HCT116 (cell line): Measurements from ENCODE around the gene MYADML2. TPM values are rescaled to one million over a fixed set of nuclear protein-coding genes. Genes with fewer than 3 reads are reported as not detected.

Experiments used
- ATAC-seq: fragments of 200-7000 bp; cut with Tn5 transposase; 2 replicates; pipeline ENCODE4 v1.9.1; 2020; ENCODE audit warnings: mild to moderate bottlenecking, moderate library complexity
- BruUV-seq: library from RNA; stranded (reverse); fragments of 400-500 nt; replicated peaks from 2 replicates; lab custom pipeline; 2021; lab: Mats Ljungman, UMichigan
- CTCF ChIA-PET: fragments of 300-600 bp; sonication (Branson Sonifier 250); formaldehyde crosslinking; loops from one replicate; lab custom pipeline; 2021; ENCODE audit warnings: antibody characterized with exemption; lab: Charles Lee
- POLR2A ChIA-PET: fragments of 300-600, 350-600 bp; sonication (Branson Sonifier 250); formaldehyde crosslinking; loops from one replicate; lab custom pipeline; 2021; ENCODE audit warnings: antibody characterized with exemption; lab: Charles Lee
- RAD21 ChIA-PET, 2 experiments: fragments of 300-600 bp; sonication (Branson Sonifier 250); formaldehyde crosslinking; loops; one replicate each; lab custom pipeline; 2023; ENCODE audit warnings: low total read pairs in 2 of 2; ENCODE audit not compliant: uncharacterized antibody in 2 of 2, unreplicated experiment in 2 of 2, low non-redundant PET in 1 of 2; lab: Charles Lee
- DNase-seq: peaks from one replicate; pipeline ENCODE4 v3.0.0-alpha.2; 2010; ENCODE audit warnings: low read depth, low spot score
- H2AFZ ChIP-seq: fragments of 200-600 bp; shearing (Covaris generic), sonication (generic); 2 replicates; pipeline ENCODE4 v1.6.1; 2017; ENCODE audit warnings: low read depth, mixed run types, mixed read lengths, antibody characterized with exemption, low read length; ENCODE audit not compliant: poor library complexity, severe bottlenecking
- H3K27ac ChIP-seq: 2 replicates; pipeline ENCODE4 v1.5.1; 2012; ENCODE audit warnings: low read depth, low read length
- H3K27me3 ChIP-seq: fragments of 200-600 bp; sonication (generic); 2 replicates; pipeline ENCODE4 v1.6.1; 2016; ENCODE audit warnings: mixed run types, low read length, mixed read lengths; ENCODE audit not compliant: insufficient read depth
- H3K36me3 ChIP-seq, 2 experiments: fragments of 200-500 bp in 1 of 2; fragments of 200-600 bp in 1 of 2; sonication (Bioruptor generic) in 1 of 2; sonication (generic) in 1 of 2; 2 replicates each; pipeline versions ENCODE4 v1.5.1 to v1.6.1; 2014 to 2016; ENCODE audit warnings: low read length in 2 of 2, inconsistent platforms in 1 of 2, mixed read lengths in 1 of 2, mixed run types in 1 of 2; ENCODE audit not compliant: insufficient read depth in 2 of 2, control insufficient read depth in 1 of 2
- H3K4me1 ChIP-seq, 2 experiments: fragments of 200-600 bp in 1 of 2; sonication (generic) in 1 of 2; 2 replicates each; pipeline versions ENCODE4 v1.5.1 to v1.6.1; 2012 to 2017; ENCODE audit warnings: low read length in 2 of 2, inconsistent platforms in 1 of 2, mild to moderate bottlenecking in 1 of 2, mixed read lengths in 1 of 2, mixed run types in 1 of 2, moderate library complexity in 1 of 2; ENCODE audit not compliant: insufficient read depth in 2 of 2, control insufficient read depth in 1 of 2
- H3K4me2 ChIP-seq: fragments of 200-600 bp; sonication (generic); 2 replicates; pipeline ENCODE4 v1.6.1; 2017; ENCODE audit warnings: mixed run types, low read length, mixed read lengths
- H3K4me3 ChIP-seq, 2 experiments: fragments of 200-600 bp in 1 of 2; sonication (generic) in 1 of 2; replicated peaks in 1 of 2; 2 replicates each; pipeline ENCODE4 v1.5.1; 2011 to 2016; ENCODE audit warnings: low read length in 2 of 2, control low read depth in 1 of 2, low read depth in 1 of 2, mild to moderate bottlenecking in 1 of 2, mixed read lengths in 1 of 2, mixed run types in 1 of 2
- H3K79me2 ChIP-seq: fragments of 200-600 bp; sonication (generic); 2 replicates; pipeline ENCODE4 v1.6.1; 2017; ENCODE audit warnings: mild to moderate bottlenecking, mixed run types, low read length, moderate library complexity, mixed read lengths; ENCODE audit not compliant: insufficient read depth
- H3K9ac ChIP-seq: fragments of 200-600 bp; sonication (generic); 2 replicates; pipeline ENCODE4 v1.6.1; 2016; ENCODE audit warnings: low read length, mixed read lengths
- H3K9me2 ChIP-seq: fragments of 200-600 bp; sonication (generic), shearing (Covaris generic); 2 replicates; pipeline ENCODE4 v1.6.1; 2017; ENCODE audit warnings: mixed run types, mild to moderate bottlenecking, moderate library complexity; ENCODE audit not compliant: insufficient read depth
- H3K9me3 ChIP-seq, 2 experiments: fragments of 200-500 bp in 1 of 2; fragments of 200-600 bp in 1 of 2; sonication (Bioruptor generic) in 1 of 2; sonication (generic) in 1 of 2; 2 replicates each; pipeline ENCODE4 v1.6.1; 2014 to 2017; ENCODE audit warnings: low read length in 2 of 2, mixed read lengths in 2 of 2, inconsistent platforms in 1 of 2, low read depth in 1 of 2, mild to moderate bottlenecking in 1 of 2, mixed run types in 1 of 2, moderate library complexity in 1 of 2; ENCODE audit not compliant: control insufficient read depth in 1 of 2, insufficient read depth in 1 of 2
- H4K20me1 ChIP-seq: fragments of 200-600 bp; sonication (generic), shearing (Covaris generic); 2 replicates; pipeline ENCODE4 v1.6.1; 2017; ENCODE audit warnings: mixed run types, mild to moderate bottlenecking, moderate library complexity; ENCODE audit not compliant: insufficient read depth
- CBX3 ChIP-seq: IDR thresholded peaks from 2 replicates; pipeline ENCODE4 v1.6.1; 2012; ENCODE audit warnings: low read depth
- CEBPB ChIP-seq: IDR thresholded peaks from 2 replicates; pipeline ENCODE4 v1.6.1; 2012; ENCODE audit warnings: low read depth
- EZH2 ChIP-seq: fragments of 200-600 bp; sonication (generic); IDR thresholded peaks from 2 replicates; pipeline ENCODE4 v1.6.1; 2017; ENCODE audit warnings: antibody characterized with exemption, mixed run types
- EZH2phosphoT487 ChIP-seq: fragments of 200-600 bp; IDR thresholded peaks from 2 replicates; pipeline ENCODE4 v1.6.1; 2018; ENCODE audit warnings: antibody characterized with exemption, borderline replicate concordance
- FOSL1 ChIP-seq: IDR thresholded peaks from 2 replicates; pipeline ENCODE4 v1.6.1; 2012; ENCODE audit warnings: low read depth
- JUND ChIP-seq: IDR thresholded peaks from 2 replicates; pipeline ENCODE4 v1.6.1; 2012
- POLR2A ChIP-seq: IDR thresholded peaks from 2 replicates; pipeline ENCODE4 v1.7.0; 2011; ENCODE audit warnings: borderline replicate concordance; ENCODE audit not compliant: insufficient read depth, insufficient read length; ENCODE audit errors: extremely low read depth
- POLR2AphosphoS5 ChIP-seq: IDR thresholded peaks from 2 replicates; pipeline ENCODE4 v1.6.1; 2011; ENCODE audit warnings: mild to moderate bottlenecking, low read depth, low read length, moderate library complexity
- RAD21 ChIP-seq: IDR thresholded peaks from 2 replicates; pipeline ENCODE4 v1.6.1; 2012; ENCODE audit warnings: low read depth, mild to moderate bottlenecking
- SIN3A ChIP-seq: IDR thresholded peaks from 2 replicates; pipeline ENCODE4 v1.6.1; 2012; ENCODE audit warnings: low read depth
- SP1 ChIP-seq: IDR thresholded peaks from 2 replicates; pipeline ENCODE4 v1.6.1; 2012; ENCODE audit warnings: low read depth
- TCF7L2 ChIP-seq: IDR thresholded peaks from 2 replicates; pipeline ENCODE4 v1.7.0; 2011; ENCODE audit warnings: borderline replicate concordance, inconsistent platforms; ENCODE audit not compliant: insufficient read depth, insufficient read length; ENCODE audit errors: extremely low read depth
- YY1 ChIP-seq: IDR thresholded peaks from 2 replicates; pipeline ENCODE4 v1.6.1; 2011; ENCODE audit warnings: low read length, low read depth, moderate library complexity, mild to moderate bottlenecking; ENCODE audit not compliant: insufficient replicate concordance; ENCODE audit errors: extremely low read depth
- ZNF274 ChIP-seq: fragments of 200-500 bp; sonication (Bioruptor generic); IDR thresholded peaks from 2 replicates; pipeline ENCODE4 v1.6.1; 2014; ENCODE audit warnings: mild to moderate bottlenecking, low read depth, low read length, inconsistent platforms
- intact Hi-C: fragments of 100-400 bp; cut with micrococcal nuclease; formaldehyde crosslinking; loops from 2 replicates; pipeline ENCODE4 v1.10.0; 2022
- total RNA-seq: library from RNA; stranded (reverse); gene quantifications from one replicate; pipeline ENCODE4 v1.2.1, GENCODE V29; 2021; ENCODE audit not compliant: unreplicated experiment
- TF ChIP-seq, protein P1 (sequence below), 3 experiments: fragments of 200-600 bp in 1 of 3; sonication (generic) in 1 of 3; IDR thresholded peaks in 2 of 3; conservative IDR thresholded peaks in 1 of 3; 2 replicates each; pipeline ENCODE4 v1.5.1; 2012 to 2017; ENCODE audit warnings: low read depth in 2 of 3, low read length in 2 of 3, antibody characterized with exemption in 1 of 3, borderline replicate concordance in 1 of 3, control low read depth in 1 of 3, mild to moderate bottlenecking in 1 of 3, mixed read lengths in 1 of 3, mixed run types in 1 of 3, moderate library complexity in 1 of 3; ENCODE audit not compliant: insufficient read depth in 1 of 3
- TF ChIP-seq, protein P2 (sequence below): IDR thresholded peaks from 2 replicates; pipeline ENCODE4 v1.6.1; 2012; ENCODE audit warnings: low read depth

Gene MYADML2
- total RNA-seq, 1 experiment from 2014 or later: not detected

DNA sequence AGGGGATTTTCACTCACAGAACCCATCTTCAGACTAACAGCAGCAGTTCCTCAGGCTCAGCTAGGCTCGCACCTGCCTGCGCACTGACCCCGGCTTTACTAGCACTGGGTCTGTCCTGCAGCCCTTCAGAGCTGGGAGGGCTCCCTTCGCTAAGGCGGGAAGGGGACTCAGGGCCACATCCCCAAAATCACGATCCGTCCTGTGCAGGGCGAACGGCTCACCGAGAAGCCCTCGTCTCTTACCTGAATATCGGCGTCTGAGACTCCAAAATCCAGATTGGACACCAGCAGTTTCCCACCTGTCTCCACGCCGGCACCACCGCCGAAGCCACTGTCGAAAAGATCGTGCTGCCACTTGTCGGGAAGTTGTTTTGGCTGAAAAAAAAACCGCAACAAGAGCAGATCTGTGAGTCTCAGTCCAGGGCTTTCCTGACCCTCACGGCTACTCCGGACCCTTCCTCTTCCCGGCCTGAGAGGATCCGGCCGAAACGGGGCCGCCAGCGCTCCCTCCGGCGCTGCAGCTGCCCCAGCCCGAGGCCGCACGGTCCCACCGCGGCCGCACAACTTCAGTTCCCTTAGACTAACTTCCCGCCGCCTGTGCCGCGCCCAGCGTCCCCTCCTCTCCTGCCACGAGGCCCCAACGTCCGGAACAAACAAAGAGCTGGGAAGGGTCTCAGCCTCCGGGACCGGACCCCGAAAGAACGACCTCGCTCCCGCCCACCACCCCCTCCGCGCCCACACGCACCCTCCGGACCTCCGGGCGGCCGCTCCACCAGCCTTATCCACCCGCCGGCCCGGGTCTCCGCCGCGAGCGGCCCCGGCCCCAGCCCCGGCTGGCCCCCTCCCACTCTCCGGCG lies 56.4 kb downstream of the MYADML2 start:
- RAD21 ChIA-PET: no interaction called here
- no peaks in the 10 kb centered on the region for H3K9me2 ChIP-seq
- CTCF ChIA-PET: no interaction called here
- TF ChIP-seq SP1 (no peak), YY1 (no peak), JUND (no peak), RAD21 (no peak), TCF7L2 (no peak), POLR2AphosphoS5 (no peak), FOSL1 (no peak), ZNF274 (no peak), EZH2phosphoT487 (no peak), CEBPB (no peak), SIN3A (no peak), EZH2 (no peak), CBX3 (no peak), POLR2A (no peak)
- TF ChIP-seq, protein P1, sequence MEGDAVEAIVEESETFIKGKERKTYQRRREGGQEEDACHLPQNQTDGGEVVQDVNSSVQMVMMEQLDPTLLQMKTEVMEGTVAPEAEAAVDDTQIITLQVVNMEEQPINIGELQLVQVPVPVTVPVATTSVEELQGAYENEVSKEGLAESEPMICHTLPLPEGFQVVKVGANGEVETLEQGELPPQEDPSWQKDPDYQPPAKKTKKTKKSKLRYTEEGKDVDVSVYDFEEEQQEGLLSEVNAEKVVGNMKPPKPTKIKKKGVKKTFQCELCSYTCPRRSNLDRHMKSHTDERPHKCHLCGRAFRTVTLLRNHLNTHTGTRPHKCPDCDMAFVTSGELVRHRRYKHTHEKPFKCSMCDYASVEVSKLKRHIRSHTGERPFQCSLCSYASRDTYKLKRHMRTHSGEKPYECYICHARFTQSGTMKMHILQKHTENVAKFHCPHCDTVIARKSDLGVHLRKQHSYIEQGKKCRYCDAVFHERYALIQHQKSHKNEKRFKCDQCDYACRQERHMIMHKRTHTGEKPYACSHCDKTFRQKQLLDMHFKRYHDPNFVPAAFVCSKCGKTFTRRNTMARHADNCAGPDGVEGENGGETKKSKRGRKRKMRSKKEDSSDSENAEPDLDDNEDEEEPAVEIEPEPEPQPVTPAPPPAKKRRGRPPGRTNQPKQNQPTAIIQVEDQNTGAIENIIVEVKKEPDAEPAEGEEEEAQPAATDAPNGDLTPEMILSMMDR (IDR thresholded peaks at IDR 0.05 in 2 of 3, conservative IDR thresholded peaks at IDR 0.05 in 1 of 3; ENCODE audit: borderline replicate concordance in 1 of 3, insufficient read depth in 1 of 3, low read depth in 2 of 3, low read length in 2 of 3): no peak
- TF ChIP-seq, protein P2, sequence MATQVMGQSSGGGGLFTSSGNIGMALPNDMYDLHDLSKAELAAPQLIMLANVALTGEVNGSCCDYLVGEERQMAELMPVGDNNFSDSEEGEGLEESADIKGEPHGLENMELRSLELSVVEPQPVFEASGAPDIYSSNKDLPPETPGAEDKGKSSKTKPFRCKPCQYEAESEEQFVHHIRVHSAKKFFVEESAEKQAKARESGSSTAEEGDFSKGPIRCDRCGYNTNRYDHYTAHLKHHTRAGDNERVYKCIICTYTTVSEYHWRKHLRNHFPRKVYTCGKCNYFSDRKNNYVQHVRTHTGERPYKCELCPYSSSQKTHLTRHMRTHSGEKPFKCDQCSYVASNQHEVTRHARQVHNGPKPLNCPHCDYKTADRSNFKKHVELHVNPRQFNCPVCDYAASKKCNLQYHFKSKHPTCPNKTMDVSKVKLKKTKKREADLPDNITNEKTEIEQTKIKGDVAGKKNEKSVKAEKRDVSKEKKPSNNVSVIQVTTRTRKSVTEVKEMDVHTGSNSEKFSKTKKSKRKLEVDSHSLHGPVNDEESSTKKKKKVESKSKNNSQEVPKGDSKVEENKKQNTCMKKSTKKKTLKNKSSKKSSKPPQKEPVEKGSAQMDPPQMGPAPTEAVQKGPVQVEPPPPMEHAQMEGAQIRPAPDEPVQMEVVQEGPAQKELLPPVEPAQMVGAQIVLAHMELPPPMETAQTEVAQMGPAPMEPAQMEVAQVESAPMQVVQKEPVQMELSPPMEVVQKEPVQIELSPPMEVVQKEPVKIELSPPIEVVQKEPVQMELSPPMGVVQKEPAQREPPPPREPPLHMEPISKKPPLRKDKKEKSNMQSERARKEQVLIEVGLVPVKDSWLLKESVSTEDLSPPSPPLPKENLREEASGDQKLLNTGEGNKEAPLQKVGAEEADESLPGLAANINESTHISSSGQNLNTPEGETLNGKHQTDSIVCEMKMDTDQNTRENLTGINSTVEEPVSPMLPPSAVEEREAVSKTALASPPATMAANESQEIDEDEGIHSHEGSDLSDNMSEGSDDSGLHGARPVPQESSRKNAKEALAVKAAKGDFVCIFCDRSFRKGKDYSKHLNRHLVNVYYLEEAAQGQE: no peak
- peak overlapping the region; percentile 97 for H3K27ac ChIP-seq
- POLR2A ChIA-PET: no interaction called here
- peaks cover 7% of the 10 kb centered on the region; the same call in 1 of the 2 replicates for H4K20me1 ChIP-seq
- peaks cover 40 to 62% of the 10 kb centered on the region in 2 experiments for H3K36me3 ChIP-seq
- intact Hi-C loops: loop anchor here (1.0 kb wide), 1 partner anchor 21 kb away; the partner anchor contains the start of gene PCYT2
- H3K79me2 ChIP-seq: peaks cover 87% of the 10 kb centered on the region
- peaks cover 15 to 34% of the 10 kb centered on the region in 2 experiments for H3K4me1 ChIP-seq
- no peak for ATAC-seq
- no peaks in the 10 kb centered on the region for H3K9me3 ChIP-seq
- no peak for DNase-seq
- peak overlapping the region; percentile 95 to 98 for H3K4me3 ChIP-seq
- no peaks in the 10 kb centered on the region for H3K27me3 ChIP-seq
- peak overlapping the region; percentile 92 for H3K4me2 ChIP-seq
- H2AFZ ChIP-seq: no peak overlapping the region
- TSS peak; percentile 49 for BruUV-seq
- H3K9ac ChIP-seq: peak overlapping the region; percentile 95
